Epithelial cell of proximal tubule (primary cell): Measurements from ENCODE around the gene ADRM1. TPM values are rescaled to one million over a fixed set of nuclear protein-coding genes. Genes with fewer than 3 reads are reported as not detected.

Experiments
- DNase-seq: peaks from one replicate; pipeline ENCODE4 v3.0.0-alpha.2; 2011; ENCODE audit warnings: low read depth
- H3K4me3 ChIP-seq: 2 replicates; pipeline ENCODE4 v1.5.1; 2011; ENCODE audit warnings: low read depth, mild to moderate bottlenecking, low read length
- CTCF ChIP-seq: conservative IDR thresholded peaks from 2 replicates; pipeline ENCODE4 v1.5.1; 2012; ENCODE audit warnings: low read depth, mild to moderate bottlenecking, low read length
- total RNA-seq: library from RNA; depleted of rRNA; stranded (reverse); fragments of >200 nt; gene quantifications from 2 replicates; pipeline ENCODE4 v1.2.3, GENCODE V29; 2015

Gene ADRM1
- total RNA-seq, 1 donor from 2014 or later: 227 TPM

GRCh38 chr20:62337558-62338293, 34.9 kb downstream of the ADRM1 start:
- H3K4me3 ChIP-seq: no peak overlapping the region
- TF ChIP-seq CTCF: no peak
- no peak for DNase-seq

- H3K4me3 ChIP-seq: no peak overlapping the region
- TF ChIP-seq CTCF: no peak
- no peak for DNase-seq
Measured at GRCh38 chr20:62338294-62338620, 35.5 kb downstream of the ADRM1 start.

- H3K4me3 ChIP-seq: no peak overlapping the region
- TF ChIP-seq CTCF: no peak
- no peak for DNase-seq
Measured at GRCh38 chr20:62339647-62340062, 36.9 kb downstream of the ADRM1 start.

GRCh38 chr20:62342910-62343309, 40.1 kb downstream of the ADRM1 start:
- DNase-seq: no peak
- no peak for TF ChIP-seq CTCF

GRCh38 chr20:62344092-62344491, 41.3 kb downstream of the ADRM1 start:
- no peak overlapping the region for H3K4me3 ChIP-seq
- DNase-seq: no peak
- no peak for TF ChIP-seq CTCF

More at GRCh38 chr20:62342910-62343309, 40.1 kb downstream of the ADRM1 start:
- no peak overlapping the region for H3K4me3 ChIP-seq

GRCh38 chr20:62344782-62345181, 42.0 kb downstream of the ADRM1 start:
- no peak for DNase-seq
- TF ChIP-seq CTCF: no peak

More at GRCh38 chr20:62344782-62345181, 42.0 kb downstream of the ADRM1 start:
- no peak overlapping the region for H3K4me3 ChIP-seq
